ENCODE data around the gene PRDM8.

PRDM8 gene

GRCh38 chr4:80202190-80202711 is 4.9 kb downstream of the PRDM8 start:
- DNase-seq: peak; percentile 69

GRCh38 chr4:80202741-80203553 is 5.6 kb downstream of the PRDM8 start:
- DNase-seq: peak; percentile 24

GRCh38 chr4:80204433-80205011 is 7.2 kb downstream of the PRDM8 start:
- DNase-seq: no peak

GRCh38 chr4:80206111-80206510 is 8.8 kb downstream of the PRDM8 start:
- no peak for DNase-seq

GRCh38 chr4:80206521-80207171 is 9.3 kb downstream of the PRDM8 start:
- DNase-seq: no peak

- no peak for DNase-seq
These were observed 9.9 kb downstream of the PRDM8 start for GRCh38 chr4:80207172-80207583.

- DNase-seq: no peak
These were observed 10.4 kb downstream of the PRDM8 start for GRCh38 chr4:80207664-80208063.

GRCh38 chr4:80208610-80209339 is 11.5 kb downstream of the PRDM8 start:
- DNase-seq: no peak

- DNase-seq: no peak
These were observed 12.0 kb downstream of the PRDM8 start for GRCh38 chr4:80209340-80209701.

GRCh38 chr4:80210549-80210948 is 13.2 kb downstream of the PRDM8 start:
- no peak for DNase-seq

GRCh38 chr4:80213117-80213815 is 16.0 kb downstream of the PRDM8 start:
- no peak for DNase-seq

GRCh38 chr4:80215449-80216052 is 18.2 kb downstream of the PRDM8 start:
- DNase-seq: no peak

GRCh38 chr4:80216100-80216761 is 18.9 kb downstream of the PRDM8 start:
- DNase-seq: no peak

GRCh38 chr4:80219301-80220025 is 22.2 kb downstream of the PRDM8 start:
- DNase-seq: no peak

GRCh38 chr4:80220711-80221110 is 23.4 kb downstream of the PRDM8 start:
- no peak for DNase-seq

- no peak for DNase-seq
These were observed 23.9 kb downstream of the PRDM8 start for GRCh38 chr4:80221161-80221560.

GRCh38 chr4:80225595-80225994 is 28.3 kb downstream of the PRDM8 start:
- no peak for DNase-seq

- no peak for DNase-seq
These were observed 28.8 kb downstream of the PRDM8 start for GRCh38 chr4:80226094-80226493.

GRCh38 chr4:80228460-80228859 is 31.2 kb downstream of the PRDM8 start:
- no peak for DNase-seq

GRCh38 chr4:80229128-80229527 is 31.8 kb downstream of the PRDM8 start:
- no peak for DNase-seq

- no peak for DNase-seq
These were observed 32.3 kb downstream of the PRDM8 start for GRCh38 chr4:80229590-80229989.
